ENCODE data around the gene SNAI3. TPM values are rescaled to one million over a fixed set of nuclear protein-coding genes. Genes with fewer than 3 reads are reported as not detected.

Gene SNAI3
- 10 to 100 TPM; 24.8 to 24.9 TPM for total RNA-seq

DNA sequence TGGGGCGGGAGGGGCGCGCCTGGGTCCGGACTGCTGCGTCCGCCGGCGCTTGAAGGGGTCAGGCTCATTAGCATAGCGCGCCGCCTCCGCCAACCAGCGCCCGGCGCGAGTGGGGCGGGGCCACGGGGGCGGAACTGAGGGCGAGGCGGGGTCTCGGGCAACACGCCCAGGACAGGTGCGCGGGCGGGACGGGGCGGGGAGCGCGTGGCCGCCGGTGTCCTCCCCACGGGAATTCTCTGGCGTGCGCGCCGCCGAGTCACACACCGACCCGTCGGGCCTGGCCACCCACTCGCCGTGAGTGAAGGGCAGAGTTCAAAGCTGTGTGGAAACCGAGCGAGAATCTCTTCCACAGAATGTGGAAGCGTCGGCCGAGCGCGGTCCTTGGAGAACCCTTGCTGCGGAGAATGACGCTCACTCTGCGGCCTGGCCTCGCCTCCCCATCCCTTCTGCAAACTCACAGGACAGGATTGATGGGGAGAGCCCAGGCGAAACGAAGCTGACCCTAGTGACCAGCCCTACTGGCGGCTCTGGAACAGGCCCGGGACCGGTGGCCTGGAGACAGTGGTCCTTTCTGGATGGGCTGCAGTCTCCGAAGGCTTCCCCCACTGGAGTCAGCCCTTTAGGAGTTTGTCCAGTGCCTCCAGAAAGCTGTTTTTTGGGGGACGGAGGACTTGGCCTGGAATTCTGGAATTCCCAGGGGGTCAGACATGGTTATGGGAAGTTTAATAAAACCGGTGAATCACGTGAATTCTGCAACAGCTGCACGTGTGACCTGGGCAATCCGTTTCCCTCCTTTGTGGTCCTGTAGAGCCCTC is at the start of gene SNAI3:
TSS of gene SNAI3 (minus strand) at position 69 of the 815 bp plus-strand sequence. CDS start 101 bp downstream, outside the sequence.

DNA sequence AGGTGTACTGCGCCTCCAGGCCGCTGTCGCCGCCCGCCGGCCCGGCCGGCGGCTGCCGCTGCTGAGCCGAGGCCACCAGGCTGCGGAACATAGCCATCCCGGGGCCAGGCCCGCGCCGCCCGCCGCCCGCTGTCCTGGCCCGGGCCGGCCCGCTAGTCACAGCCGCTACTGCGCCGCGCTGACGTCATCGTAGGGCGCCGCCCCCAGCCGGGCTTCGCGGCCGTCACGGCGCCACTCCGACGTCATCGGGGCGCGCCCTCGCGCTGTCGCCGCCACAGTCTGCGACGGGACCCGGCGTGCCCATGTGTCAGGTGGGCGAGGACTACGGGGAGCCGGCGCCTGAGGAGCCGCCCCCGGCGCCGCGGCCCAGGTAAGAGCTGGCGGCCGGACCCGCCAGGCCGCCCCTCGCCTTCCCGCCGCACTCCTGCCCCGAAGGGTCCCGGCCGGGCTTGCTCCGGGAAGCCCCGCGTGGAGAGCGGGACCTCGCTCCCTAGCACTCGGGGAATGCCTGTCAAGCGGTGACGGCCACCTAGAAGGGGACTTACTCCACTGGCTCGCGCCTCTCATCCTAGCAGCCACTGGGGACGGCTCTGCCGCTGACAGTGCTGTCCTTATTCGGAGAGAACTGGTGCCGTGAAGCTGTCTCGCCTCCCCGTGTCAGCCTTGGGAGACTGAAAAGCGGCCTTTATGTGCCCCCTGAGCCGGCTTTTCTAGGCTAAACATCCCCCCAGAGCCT is 20.1 kb upstream of the SNAI3 start, which contains the start of the genes CTU2 and RNF166:
TSS of gene CTU2 (plus strand) at position 275 of the 736 bp plus-strand sequence. CDS start at position 303, 28 bp downstream.
TSS of gene RNF166 (minus strand) at position 180 of the 736 bp plus-strand sequence. CDS start at position 97, 83 bp downstream.

DNA sequence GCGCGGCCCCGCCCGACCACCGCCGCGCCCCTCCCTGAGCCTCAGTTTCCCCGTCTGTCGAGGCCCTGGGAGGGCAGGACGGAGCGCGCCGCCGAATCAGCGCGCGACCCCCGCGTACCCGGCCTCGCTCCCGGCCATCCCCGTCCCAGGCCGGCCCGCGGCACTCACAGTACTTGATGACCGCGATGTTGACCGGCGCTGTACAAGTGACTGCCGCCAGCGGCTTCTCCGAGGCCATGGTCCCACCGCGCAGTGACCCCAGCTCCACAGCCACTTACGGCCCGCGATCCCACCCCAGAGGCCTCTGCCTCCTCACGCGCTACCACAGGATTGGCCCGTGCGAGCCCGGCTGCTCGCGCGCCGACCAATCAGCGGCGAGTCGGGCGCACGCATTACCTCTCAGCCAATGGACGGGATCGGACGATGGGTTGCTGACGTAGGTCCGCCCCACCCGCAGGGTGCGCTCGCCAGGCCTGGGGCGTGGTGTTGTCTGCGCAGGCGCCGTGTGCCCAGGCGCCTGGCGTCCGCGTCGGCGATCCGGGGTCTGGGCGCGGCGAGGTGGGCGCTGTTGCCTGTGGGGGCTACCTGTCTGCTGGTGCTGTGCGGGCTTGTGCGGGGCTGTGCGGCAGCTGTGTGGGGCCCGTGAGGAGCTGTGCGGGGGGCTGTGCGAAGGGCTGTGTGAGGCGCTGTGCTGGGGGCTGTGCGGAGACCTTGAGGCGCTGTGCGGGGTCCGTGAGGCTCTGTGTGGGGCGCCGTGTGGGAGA is 23.3 kb downstream of the SNAI3 start, which contains the start of gene MVD:
TSS of gene MVD (minus strand) at position 249 of the 764 bp plus-strand sequence. CDS start at position 238, 11 bp downstream.

DNA sequence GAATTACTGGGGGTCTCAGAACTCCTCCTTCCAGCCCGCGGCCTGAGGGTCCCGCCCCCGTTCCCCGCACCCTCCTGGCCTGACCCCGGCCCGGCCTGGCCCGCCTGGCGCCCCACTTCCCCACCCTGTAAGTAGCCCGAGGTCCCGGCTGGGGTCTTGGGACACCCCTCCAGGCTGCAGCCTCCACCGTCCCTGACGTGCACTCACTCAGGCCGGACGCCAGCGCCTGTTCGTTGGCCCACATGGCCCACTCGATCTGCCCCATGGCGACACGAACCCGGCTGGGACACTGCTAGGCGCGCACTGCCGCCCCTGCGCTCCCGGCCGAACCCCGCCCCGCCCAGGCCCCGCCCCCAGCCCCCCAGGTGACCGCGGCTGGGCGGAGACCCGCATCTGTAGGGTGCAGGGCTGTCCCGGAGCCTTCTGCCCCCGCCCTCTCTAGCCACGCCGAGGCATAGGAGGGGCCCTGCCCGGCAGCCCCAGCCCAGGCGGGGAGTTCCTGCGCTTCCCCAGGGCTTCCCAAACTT is 35.5 kb downstream of the SNAI3 start, which contains the start of gene CYBA:
TSS of gene CYBA (minus strand) at position 305 of the 527 bp plus-strand sequence. CDS start at position 265, 40 bp downstream.

DNA sequence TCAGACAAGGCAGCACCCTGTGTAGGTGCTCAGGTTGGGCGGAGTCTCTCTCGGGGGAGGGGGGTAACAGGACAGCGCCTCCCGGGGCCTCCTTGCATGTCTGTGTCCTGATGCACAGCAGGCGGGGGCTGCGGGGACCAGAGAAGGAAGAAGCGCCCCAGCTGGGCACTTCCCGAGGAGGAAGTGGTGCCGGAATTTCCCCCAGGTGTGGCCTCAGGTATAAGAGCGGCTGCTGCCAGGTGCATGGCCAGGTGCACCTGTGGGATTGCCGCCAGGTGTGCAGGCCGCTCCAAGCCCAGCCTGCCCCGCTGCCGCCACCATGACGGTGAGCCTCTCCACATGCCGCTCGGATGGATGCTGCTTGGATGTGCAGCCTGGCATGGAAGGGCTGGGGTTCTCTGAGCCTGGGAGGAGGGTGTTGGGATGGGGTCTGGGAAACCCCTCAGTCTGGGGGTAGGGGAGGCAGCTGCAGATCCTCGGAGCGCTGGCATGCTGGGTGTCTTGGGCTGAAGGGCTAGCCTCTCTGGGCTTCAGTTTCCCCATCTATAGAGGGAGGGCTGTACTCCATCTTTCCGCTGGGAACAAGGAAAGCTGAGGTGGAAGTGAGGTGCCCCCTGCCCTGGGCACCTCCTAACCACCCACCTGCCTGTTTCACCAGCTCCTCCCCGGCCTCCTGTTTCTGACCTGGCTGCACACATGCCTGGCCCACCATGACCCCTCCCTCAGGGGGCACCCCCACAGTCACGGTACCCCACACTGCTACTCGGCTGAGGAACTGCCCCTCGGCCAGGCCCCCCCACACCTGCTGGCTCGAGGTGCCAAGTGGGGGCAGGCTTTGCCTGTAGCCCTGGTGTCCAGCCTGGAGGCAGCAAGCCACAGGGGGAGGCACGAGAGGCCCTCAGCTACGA is 47.7 kb downstream of the SNAI3 start, which contains the start of gene IL17C:
TSS of gene IL17C (plus strand) at position 250 of the 908 bp plus-strand sequence. CDS start at position 320, 70 bp downstream.

Small RNA genes within 50 kb of the gene (microRNA-seq; reads per million reads assigned to microRNA genes)
- gene MIR4722 (ENCODE audit: borderline microRNAs expressed, borderline replicate concordance) = not detected

Other genes with a start within 250 kb of the SNAI3 start
- gene ZFPM1, start 233.2 kb downstream of the SNAI3 start, total RNA-seq = 10 to 100 TPM; 11.0 to 12.8 TPM
- gene ZC3H18, start 116.1 kb downstream of the SNAI3 start, total RNA-seq = 10 to 100 TPM; 71.7 to 74.8 TPM
- under 1 TPM in 1 of 2 experiments, not detected in 1; 0.25 TPM for gene IL17C, start 47.9 kb downstream of the SNAI3 start, total RNA-seq
- 100 to 1,000 TPM; 543 to 556 TPM for gene CYBA, start 35.5 kb downstream of the SNAI3 start, total RNA-seq
- gene MVD, start 23.4 kb downstream of the SNAI3 start, total RNA-seq = 100 to 1,000 TPM; 111 to 114 TPM
- 100 to 1,000 TPM; 182 to 187 TPM for gene RNF166, start 19.9 kb upstream of the SNAI3 start, total RNA-seq
- gene CTU2, start 20.0 kb upstream of the SNAI3 start, total RNA-seq = 10 to 100 TPM; 20.4 to 23.7 TPM
- 100 to 1,000 TPM; 270 to 271 TPM for gene PIEZO1, start 98.7 kb upstream of the SNAI3 start, total RNA-seq
- 100 to 1,000 TPM; 104 to 107 TPM for gene CDT1, start 117.3 kb upstream of the SNAI3 start, total RNA-seq
- gene APRT, start 125.4 kb upstream of the SNAI3 start, total RNA-seq = 100 to 1,000 TPM; 176 TPM
- 10 to 100 TPM; 45.6 to 50.2 TPM for gene GALNS, start 170.4 kb upstream of the SNAI3 start, total RNA-seq
- 10 to 100 TPM; 56.6 to 57.7 TPM for gene TRAPPC2L, start 170.6 kb upstream of the SNAI3 start, total RNA-seq
- gene PABPN1L, start 180.2 kb upstream of the SNAI3 start, total RNA-seq = not detected

Data from activated naive CD4-positive, alpha-beta T cell treated with anti-CD3 and anti-CD28 coated beads, Interleukin-2, amount 10 ng/mL, durations not matched to agents 5 hours and 36 hours (primary cell).